HG03108 (cell line): Measurements from ENCODE around the gene UBA3.

Experiments used
- ATAC-seq: cut with Tn5 transposase; IDR thresholded peaks from one replicate; pipeline ENCODE4 v1.9.1; 2021; ENCODE audit warnings: moderate library complexity; ENCODE audit not compliant: unreplicated experiment

The UBA3 gene

DNA sequence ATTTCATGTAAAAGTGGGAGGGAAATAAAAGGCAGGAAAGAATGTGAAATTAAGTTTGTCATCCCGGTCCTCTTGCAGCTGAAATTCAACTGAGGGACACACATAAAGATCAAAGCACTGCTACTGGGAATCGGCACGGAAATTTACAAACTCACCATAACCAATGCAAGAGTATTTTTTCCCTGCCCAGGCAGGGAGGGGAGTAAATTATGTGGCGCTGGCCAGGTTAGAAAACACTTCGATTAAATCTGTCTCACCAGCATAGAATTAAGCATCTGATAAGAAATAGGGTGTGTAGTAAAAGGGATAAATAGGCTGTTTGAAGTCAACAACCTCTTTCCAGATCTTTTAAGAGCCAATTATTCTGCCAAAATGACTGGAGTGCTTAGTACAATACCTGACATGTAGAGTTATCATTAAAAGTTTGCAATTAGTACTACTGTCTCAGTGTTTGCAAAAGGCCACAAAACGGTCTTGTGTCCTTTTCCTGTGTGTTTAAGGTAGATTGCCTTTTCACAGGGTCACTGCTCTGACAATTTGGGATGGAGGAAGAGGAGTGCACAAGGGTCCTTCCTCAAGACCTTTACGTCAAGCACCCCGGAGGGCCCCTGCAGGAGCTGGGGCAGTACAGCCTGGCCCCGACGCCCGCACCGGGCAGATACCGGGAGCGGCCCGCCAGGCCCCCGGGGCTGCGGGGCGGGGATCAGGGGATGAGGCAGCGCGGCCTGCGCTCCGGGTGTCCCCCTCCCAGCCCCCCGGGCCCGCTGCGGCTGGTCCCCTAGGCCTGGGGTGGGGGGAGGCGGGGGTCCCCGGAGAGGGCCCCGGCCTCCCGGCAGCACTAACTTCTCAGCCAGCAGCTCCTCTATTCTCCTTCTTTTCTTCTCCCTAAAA lies 651 bp downstream of the UBA3 start:
- ATAC-seq, result no peak

DNA sequence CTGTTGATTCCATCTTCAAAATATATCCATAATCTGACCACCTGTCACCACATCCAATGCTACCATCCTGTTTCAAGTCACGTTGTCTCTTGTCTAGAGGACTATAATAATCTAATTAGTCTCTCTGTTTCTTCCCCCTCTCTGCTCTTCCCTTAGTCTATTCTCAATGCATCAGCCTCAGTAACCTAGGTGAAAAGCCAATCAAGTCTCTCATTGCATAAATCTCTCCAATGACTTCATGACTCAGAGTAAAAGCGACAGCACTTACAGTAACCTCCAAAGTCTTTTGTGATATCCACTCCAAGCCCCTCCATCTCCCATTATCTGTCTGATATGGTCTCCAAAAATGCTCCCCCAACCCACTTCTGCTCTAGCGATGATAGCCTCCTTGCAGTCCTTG lies 7.2 kb downstream of the UBA3 start:
- no peak for ATAC-seq

DNA sequence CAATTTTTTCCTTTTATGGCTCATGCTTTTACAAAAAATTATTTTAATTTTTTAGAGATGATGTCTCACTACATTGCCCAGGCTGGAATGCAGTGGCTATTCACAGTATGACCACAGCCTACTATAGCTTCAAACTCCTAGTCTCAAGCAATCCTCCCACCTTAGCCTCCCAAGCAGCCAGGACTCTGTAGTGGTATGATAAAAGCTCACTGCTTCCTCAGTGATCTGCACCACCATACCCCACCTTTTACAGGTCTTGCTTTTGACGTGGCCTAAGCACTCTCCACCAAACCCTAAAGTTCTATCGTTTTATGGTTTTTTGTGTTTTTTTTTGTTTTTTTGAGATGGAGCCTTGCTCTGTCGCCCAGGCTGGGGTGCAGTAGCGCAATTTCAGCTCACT lies 14.0 kb downstream of the UBA3 start:
- no peak for ATAC-seq

DNA sequence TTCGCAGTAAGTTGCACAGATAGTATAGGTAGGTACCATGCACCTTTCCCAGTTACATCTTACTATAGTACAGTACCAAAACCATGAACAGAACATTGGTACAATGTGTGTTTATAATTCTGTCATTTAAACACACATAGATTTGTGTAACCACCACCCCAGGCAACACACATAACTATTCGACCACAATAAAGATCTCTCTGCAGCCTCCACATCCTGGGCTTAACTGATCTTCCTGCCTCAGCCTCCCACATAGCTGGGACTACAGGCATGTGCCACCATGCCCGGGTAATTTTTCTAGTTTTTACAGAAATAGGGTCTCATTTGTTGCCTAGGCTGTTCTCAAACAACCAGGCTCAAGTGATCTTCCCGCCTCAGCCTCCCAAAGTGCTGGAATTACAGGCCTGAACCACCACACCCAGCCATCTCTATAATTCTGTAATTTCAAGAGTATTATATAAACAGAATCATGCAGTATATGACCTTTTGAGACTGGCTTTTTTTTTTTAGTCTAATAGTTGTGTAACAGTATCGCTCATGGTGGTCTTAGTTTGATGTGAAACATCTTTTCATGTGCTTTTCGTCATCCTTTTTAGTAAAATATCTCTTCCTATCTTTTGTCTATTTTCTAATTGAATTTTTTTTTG lies 14.7 kb downstream of the UBA3 start:
- ATAC-seq, result no peak

DNA sequence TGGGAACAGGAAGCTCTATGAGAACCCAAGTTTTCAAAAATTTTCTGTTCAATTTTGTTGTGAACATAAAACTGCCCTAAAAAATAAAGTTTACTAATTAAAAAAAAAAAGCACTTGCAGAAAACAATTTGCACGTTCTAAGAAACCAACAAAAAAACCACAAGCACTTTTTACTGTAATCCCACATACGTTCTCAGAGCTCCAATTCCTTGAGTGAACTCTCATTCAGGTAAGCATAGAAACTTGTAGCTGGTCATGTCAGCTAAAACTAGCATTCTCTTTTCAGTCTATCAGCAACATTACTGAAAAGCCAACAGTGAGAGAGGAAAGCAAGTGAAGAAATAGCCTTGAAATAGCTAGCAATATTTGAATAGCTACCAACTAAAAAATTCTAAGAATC lies 16.5 kb downstream of the UBA3 start:
- ATAC-seq, result no peak

DNA sequence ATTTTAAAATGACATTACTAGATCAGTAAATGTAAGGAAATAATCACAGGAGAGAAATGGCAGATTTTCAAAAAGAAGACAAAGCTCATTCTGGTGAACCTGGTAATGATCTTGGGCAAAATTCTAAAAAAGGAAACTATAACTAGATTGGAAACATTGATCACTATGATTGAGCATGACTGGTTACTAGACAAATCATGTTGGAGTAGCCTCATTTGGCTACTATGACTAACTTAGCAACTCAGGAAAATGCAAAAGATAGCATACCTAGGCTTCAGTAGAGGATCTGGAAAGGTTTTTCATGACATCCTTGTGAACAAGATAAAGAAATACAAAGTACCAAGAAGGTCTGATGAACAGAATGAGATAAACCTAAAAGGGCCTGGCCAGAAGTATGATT lies 20.5 kb downstream of the UBA3 start:
- no peak for ATAC-seq

DNA sequence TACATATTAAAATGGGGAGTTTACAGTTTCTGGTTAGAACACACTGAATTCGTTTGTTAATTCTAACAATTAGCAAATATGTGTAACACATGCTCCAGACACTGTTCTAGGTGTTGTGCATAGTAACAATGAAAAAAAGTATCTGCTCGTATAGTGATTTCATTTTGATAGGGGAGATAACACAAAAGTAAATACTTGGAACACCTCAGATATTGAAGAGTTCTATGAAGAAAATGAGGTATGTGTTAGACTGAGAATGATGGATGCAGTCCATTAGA lies 21.3 kb downstream of the UBA3 start:
- ATAC-seq, result peak; percentile 12

DNA sequence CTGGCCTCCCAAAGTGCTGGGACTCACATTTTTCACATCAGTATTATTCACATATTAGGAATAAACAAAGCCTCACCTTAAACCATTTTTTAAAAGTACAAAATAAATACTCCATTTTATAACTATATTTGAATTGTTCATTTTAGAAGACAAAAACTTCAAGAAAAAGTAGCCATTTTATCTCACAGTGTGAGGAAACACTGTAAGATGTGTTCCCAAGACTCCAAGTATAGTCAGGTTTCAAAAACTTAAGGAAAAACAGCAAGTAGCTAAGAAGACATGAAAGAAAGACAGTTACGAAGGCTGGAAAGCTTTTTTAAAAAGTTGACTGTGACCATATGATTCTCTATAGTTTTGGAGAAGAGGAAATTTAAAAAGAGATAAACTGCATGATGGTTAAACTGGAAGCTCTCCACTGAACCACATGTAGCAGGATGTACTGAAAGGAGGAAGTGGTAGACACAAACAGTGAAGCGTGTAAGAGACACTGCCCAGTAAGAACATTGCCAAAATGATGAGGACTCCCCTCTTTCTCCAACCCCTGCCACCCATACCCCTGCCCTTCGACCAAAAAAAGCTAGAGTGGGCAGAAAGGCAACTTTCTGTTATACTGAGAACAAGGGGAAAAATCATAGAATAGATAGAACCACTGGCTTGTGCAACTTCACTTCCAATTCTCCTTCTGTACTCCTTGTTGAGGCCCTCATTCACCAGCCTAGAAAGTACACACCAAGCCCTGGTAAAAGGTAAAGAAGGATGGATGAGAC lies 21.8 kb downstream of the UBA3 start:
- ATAC-seq, result peak; percentile 97

DNA sequence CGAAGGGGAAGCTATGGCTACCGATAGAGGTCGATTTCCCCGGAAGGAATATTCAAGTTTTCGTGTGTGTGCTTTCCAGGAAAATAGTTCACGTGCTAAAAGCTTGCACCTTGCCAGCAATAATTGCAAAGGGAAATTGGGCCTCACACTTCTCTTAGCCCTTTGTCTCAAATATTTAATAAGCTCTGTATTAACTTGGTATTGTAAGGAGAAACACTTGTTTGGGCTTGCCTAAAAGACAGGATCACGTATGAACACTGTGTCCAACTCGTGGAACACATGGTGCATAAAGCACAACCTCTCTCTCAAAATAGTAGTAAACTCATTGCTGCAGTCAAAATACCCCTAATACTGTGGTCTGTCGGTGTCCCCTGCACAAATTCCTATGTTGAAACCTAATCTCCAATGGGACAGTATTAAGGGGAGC lies 27.7 kb downstream of the UBA3 start:
- no peak for ATAC-seq

DNA sequence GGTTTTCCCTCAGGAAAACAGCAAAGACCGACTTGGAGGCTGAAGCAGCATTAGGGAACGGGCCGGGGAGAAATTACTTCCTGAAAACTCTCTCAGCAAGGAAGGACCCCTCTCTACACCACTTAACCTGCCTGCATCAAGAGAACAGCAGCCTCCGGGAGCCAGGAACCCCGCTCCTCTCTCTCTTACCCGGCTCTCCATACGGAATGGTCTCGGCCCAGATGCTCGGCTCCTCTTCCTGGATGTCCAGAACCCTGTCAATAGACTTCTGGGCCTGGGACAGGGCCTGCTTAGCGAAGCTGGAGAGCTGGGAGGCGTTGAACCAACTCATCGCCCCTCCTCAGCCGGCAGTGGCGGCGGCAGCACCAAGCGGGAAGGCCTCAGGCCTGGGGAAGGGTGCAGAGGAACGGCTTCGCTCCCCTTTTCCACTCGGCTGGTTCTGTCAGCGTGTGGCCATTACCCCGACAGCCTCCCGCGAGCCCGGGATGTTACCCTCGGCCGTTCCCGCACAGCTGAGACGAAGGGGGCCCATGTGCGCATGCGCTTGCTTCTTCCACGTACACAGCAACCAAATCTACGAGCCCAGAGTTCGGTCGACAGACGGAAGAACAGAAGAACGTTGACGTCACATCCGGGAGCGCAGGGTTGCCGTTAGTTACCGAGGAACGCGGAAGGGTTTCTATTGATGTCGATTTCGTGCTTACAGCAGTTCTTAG lies 28.3 kb downstream of the UBA3 start, which contains the start of gene TMF1:
Gene TMF1 (minus strand): TSS at position 578 of the 716 bp plus-strand sequence. CDS start 247 bp downstream, at position 331.
- peak; percentile 98 for ATAC-seq

DNA sequence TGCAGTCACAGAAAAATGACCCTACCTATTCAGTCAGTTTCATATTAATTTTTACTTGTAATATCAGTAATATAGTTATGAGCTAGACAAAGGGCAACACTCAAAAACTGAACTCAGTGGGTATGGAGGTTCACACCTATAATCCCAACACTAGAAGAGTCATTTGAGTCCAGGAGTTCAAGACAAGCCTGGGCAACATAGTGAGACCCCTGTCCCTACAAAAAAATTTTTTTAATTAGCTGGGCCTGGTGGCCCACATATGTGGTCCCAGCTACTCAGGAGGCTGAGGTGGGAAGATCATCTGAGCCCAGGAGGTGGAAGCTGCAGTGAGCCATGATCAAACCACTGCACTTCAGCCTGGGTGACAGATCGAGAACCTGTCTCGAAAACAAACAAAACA lies 31.2 kb downstream of the UBA3 start:
- ATAC-seq, result no peak

DNA sequence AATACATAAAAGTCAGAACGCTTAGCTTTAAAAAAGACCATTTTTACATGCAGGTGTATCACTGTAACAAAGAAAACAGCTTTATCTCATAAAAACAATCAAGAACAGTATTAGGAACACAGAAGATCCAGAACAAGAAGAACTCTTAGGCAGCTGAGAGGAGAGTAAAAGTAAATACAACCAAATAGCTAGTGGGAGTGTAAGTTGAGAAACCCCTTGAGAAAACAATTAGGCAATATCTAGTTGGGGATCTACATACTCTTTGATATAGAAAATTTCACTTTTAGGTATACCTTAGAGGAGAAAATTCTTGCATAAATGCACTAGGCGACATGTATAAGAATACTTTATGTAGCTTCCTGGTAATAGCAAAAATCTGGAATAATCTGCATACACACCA lies 35.6 kb downstream of the UBA3 start:
- ATAC-seq, result no peak

DNA sequence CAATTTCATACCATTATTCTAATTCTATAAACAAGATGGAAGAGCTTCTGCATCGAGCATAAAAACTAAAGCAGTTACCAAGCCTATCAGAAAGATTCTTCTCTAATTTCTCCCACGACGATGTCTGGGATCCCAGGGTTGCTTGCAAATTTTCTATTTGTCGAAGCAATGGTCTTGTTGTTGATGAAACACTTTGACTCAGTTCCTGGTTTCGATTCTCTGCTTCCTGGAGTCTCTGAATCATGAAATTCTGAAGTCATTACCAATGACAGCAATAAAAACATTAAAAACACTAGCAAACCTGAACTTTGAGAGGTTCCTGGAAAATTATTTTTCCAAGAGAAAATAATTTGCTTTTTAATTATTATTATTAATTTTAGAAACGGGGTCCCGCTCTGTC lies 46.7 kb downstream of the UBA3 start:
- ATAC-seq, result no peak

DNA sequence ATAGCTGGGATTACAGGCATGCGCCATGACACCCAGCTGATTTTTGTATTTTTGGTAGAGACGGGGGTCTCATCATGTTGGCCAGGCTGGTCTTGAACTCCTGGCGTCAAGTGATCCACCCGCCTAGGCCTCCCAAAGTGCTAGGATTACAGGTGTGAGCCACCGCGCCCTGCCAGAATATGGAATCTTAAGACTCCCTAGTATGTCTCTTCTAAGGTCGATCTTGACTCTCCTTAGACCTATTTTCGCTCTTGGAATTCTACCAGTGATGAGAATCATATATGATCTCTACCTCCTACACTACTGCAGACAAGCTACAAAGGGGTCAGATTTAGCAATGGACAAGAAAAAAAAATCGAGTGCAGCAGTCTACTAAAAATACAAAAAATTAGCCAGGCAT lies 47.4 kb downstream of the UBA3 start:
- ATAC-seq, result no peak

DNA sequence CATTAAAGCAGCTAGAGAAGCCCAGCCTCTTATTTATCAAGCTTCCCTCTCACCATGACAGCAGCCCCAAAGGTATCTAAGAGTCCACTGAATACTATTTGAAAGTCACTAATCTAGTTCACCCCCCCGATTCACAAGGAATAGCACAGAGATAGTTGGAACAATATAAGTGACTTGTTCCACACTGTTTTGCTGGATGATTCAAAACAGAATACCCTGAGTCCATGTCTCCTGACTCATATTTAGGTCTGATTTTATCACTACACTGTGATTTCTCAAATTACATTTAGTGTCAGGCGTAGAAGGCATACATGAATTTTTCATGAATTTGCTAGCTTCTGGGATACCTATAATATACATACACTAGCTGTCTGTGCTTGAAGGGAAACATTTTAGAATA lies 48.0 kb downstream of the UBA3 start:
- ATAC-seq, result no peak

DNA sequence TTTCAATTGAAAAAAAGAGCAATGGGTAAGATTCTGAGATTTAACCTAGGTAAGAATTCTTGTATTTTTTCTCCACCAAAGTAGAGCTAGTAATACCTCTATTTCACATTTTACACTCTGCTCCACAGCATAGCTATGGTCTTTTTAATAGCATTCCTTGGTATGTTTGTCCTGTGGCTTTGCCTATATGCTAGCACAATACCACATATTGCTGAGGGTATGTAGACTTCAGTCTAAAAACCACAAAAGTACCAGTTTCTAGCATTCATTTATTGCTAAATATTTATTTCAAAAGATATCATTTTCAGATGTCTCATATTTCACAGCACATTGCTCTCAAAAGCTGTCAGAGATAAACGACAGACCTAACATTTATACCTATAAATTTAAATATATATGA lies 48.5 kb downstream of the UBA3 start:
- ATAC-seq, result no peak

DNA sequence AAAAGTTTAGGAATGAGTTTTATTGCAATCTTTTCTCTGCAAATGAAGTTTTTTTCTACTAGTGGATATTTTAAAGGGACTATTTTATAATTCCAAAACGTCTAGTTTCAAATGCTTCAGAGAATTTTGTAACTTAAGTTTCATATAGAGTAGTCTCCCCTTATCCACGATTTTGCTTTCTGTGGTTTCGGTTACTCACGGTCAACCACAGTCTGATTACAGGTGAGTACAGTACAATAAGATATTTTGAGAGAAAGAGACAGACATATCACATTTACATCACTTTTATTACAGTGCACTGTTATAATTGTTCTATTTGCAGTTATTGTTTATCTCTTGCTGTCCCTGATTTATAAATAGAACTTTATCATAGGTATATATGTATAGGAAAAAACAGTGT lies 59.3 kb downstream of the UBA3 start:
- ATAC-seq, result no peak

DNA sequence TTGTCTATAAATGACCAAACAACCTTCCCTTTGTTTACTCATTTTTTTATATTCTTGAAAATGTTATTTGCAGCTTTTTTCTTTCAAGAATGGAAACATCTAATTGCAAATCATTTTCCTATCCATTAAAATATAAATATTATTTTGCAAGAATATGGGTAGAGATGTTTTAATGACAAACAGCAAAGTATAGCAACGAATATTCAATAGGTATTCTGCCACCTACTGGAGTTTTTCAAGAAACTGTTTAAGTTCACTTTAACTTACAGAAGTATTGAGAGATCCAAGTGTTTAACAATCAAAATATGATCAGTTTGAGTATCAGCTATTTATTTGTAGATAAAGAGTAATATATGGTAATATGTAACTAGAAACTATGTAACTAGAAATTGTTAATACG lies 59.7 kb downstream of the UBA3 start:
- ATAC-seq, result no peak

DNA sequence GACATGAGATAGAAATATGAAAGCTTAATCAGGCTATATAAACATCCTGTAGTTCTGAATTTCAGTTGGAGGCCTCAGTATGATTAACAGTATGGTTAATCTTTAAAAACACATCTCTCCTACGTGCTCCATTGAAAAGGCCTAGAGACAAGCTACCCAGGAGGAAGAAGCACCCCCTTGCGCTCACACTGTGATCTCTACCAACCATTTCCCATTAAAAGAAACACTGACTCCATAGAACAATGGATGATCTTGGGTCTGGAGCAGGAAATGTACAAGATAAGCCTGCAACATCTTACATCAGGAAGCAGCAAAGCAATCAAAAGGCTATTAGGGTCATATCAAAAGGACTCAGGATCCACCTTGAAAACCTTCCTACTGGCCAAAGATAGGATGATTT lies 63.3 kb downstream of the UBA3 start:
- ATAC-seq, result no peak

DNA sequence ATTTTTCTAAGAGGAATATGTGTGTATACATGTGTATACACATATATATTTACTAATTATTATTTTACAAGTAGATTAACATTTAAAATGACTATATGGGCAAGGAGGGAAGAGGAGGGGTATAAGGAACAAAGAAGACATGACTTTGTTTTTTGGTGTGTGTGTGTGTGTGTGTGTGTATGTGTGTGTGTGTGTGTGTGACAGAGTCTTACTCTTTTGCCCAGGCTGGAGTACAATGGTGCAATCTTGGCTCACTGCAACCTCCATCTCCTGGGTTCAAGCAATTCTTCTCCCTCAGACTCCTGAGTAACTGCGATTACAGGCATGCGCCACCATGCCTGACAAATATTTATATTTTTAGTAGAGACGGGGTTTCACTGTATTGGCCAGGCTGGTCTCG lies 64.1 kb downstream of the UBA3 start:
- ATAC-seq, result no peak

DNA sequence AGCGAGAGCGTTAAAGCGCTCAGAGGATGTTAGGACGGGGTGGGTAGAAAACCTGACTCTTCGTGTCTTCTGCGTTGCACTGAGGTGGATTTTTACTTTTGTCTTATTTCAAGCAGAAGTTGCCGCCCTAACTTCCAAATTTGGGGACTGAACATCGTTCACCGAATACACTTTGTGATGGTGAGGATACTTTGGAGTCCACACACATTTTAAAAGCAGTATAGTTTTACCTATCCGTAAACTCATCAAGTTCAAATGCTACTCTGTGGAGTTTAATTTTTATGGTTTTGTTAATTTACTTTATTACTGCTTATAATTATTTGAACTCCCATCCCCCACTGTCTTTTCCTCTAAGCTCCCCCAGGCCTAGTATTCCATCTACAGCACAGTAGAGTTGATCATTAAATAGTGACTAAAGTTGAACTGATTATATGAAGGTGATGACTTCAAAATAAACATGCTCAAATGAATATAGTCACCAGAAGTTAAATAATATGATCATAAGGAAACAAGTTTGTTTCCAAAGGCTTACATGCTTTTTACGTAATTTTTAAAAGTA lies 66.1 kb downstream of the UBA3 start:
- ATAC-seq, result no peak
